Activated T-cell treated with anti-CD3 and anti-CD28 coated beads for 24 hours (primary cell): ENCODE measurements around the gene DDO.

Experiments used
- DNase-seq: peaks from one replicate; pipeline ENCODE4 v3.0.0-alpha.2; 2020; ENCODE audit warnings: low read depth

Gene DDO

GRCh38 chr6:110419028-110419739 lies 3.8 kb upstream of the DDO start:
- no peak for DNase-seq

DNA sequence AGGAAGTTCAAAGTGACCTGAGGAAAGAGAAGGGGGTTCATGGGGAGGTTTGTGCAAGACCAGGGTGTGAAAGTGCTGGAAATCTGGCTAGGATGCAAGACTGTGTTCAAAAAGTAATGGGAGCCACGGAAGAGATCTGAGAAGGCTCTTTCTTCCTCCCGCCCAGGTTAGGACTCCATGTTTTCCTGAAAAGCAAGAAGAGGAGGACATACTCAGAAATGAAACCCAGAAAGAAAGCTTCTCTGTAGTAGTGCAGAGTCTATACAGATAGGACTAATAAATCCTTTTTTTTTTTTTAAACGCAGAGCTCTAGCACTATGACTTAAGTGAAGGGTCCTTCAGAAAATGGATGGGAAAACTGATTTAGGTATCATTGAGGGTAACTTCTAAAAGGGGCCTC lies 3.2 kb upstream of the DDO start:
- no peak for DNase-seq

DNA sequence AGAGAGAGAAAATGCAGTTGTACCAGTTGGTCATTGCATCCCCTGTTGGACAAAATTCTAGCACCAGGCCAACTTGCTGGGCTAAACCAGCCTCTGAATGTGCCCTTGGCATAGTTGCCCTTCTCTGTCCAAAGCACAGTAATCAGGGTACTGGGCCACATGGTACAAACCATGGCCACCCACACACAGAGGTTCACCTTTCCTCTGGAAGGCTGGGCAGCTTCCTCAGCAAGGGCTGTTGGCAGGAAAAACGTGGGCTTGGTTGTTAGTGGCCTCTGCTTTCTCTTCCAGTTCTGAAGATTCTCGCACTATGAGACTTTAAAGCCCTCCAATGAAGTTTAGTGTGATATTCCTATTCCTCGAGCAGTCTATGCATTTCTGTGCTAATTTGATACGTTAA lies 706 bp downstream of the DDO start:
- no peak for DNase-seq

GRCh38 chr6:110412360-110412759 lies 3.0 kb downstream of the DDO start:
- no peak for DNase-seq

DNA sequence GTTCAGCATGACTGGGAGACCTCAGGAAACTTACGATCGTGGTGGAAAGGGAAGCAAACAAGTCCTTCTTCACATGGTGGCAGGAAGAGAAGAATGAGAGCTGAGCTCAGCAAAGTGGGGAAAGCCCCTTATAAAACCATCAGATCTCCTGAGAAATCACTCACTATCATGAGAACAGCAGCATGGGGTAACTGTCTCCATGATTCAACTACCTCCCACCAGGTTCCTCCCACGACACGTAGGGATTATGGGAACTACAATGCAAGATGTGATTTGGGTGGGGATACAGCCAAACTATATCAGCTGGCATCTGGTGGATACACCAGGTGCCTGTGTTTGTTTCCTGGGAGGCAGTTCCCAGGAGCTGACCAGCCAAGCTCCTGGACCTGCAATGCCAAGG lies 4.9 kb downstream of the DDO start:
- DNase-seq = no peak

- no peak for DNase-seq
Observed at GRCh38 chr6:110409794-110410193, 5.6 kb downstream of the DDO start.

GRCh38 chr6:110408901-110409300 lies 6.5 kb downstream of the DDO start:
- DNase-seq = no peak

DNA sequence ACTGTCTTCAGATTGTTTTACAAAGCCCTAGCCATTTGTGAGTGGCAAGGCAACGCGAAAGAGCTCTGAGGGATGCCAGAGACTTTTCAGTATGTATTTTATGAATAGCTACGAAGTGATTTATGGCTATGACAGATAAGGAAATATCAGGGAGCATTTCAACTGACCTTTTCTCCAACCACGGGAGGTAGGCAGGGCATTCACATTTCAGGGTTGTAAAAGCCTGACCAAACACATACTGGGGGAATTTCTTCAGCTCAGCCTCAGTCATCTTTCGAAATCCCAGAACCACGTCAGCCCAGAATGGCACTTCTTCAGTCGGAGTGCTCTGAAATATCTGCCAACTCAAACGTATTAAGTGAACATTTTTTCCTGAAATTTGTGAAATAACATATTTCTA lies 10.8 kb downstream of the DDO start:
- no peak for DNase-seq

- no peak for DNase-seq
Observed at GRCh38 chr6:110401585-110402176, 13.7 kb downstream of the DDO start.

GRCh38 chr6:110400208-110400607 lies 15.2 kb downstream of the DDO start:
- no peak for DNase-seq

GRCh38 chr6:110399219-110400071 lies 15.9 kb downstream of the DDO start:
- DNase-seq = no peak

- DNase-seq = no peak
Observed at GRCh38 chr6:110398778-110399177, 16.6 kb downstream of the DDO start.

- DNase-seq = no peak
Observed at GRCh38 chr6:110395221-110395620, 20.2 kb downstream of the DDO start.

DNA sequence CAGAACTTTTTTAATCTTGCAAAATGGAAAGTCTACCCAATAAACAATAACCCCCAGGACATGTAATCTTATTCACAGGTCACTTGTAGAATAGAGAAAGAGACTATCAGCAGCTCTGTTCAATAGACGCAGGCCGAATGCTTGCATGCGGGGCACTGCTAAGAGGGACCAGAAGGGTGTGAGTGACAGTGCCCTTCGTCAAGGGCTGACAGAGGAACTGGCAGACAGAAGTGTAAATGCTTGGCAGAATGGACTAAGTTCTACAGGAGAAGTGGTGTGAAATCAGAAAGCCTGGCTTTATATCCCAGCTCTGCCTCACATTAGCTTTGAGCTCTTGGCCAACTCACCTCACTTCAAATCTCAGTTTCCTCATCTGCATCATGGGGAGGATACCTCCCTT lies 21.0 kb downstream of the DDO start:
- DNase-seq = no peak

- DNase-seq = no peak
Observed at GRCh38 chr6:110392727-110393126, 22.6 kb downstream of the DDO start.

DNA sequence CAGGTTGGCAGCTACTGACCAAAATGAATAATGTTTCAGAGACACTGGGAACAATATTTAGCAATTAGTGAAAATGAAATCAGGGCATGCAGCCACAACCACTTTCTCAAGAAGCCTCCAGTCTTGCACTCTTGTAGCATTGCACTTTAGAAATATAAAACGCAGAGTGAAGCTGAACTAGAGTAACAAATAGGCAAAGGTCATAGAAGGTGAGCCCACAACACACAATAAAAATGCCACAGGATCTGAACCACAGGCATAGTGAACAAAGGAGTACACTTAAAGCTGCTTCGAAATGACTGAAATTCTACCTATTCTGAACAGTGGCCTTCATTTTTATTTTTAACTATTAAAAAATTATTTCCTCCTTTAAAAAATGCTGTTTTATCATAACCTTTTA lies 25.0 kb downstream of the DDO start:
- DNase-seq = no peak

GRCh38 chr6:110389689-110390382 lies 25.5 kb downstream of the DDO start:
- no peak for DNase-seq

DNA sequence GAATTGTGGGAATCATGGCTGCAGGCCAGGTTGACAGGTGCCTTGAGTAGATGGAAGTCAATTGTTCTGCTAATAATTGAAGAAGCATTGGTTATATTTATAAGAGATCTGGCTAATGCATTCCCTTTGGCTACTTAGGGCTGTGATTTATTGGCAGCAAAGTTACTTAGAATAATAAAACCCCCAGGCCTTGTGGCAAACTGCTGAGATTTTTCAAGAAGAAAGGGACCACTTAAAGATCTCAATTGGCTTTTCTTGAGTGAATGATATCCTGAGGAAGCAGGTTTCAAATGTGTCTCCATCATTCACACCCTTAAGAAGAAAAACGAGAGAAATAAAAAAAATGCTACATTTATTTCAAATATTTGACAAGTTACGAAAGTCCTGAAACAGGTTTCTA lies 27.4 kb downstream of the DDO start:
- no peak for DNase-seq

DNA sequence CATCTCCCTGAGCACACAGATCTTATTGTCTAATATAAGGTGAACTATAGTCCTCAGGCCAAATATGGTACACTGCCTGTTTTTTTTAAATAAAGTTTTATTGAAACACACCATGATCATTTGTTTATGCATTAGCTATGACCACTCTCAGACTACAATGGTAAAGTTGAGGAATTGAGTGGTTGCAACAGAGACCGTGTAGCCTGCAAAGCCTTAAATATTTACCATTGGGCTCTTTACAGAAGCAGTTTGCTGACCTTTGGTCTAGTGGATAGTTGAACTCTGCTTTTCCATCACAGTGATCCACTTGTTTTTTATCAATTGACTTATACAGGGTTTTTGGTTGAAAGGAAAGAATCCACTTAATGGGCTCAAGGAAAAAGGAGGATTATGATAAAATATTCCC lies 29.9 kb downstream of the DDO start:
- DNase-seq = no peak

DNA sequence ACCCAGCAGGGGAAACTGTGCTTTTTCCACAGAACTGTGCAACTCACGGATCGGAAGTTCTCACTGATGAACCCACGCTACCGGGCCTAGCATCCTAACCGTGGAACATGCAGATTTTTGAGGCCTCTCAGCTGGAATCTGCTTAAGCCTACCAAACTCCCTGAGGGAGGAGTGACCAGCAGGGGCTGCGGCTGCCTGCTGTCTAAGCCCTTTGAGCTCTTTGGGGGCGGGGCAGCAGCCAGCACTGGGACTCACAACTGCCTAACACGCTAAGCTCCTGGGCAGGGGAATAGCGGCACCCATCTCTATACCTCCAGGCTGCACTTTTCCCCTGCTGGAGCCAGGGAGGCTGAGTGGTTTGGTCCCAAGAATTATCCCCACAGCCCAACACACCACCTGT lies 36.8 kb downstream of the DDO start:
- DNase-seq = no peak

DNA sequence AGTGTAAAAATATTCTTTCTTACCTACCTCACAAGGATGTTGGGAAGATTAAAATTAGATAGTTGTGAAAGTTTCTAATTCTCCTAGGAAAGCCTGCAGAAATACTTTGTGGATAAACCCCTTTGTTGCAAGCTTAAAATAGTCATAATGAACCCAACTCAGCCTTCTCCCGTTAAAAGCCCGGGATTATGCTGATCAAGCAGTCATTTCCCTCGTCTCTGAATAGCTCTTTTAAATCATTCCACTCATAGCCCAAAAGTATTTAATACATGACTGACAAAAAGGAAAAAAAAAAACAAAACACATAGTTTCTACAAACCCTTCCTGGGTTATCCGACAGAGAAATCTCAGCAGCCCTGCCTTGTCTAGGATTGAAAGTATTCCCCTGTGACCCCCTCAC lies 46.3 kb downstream of the DDO start:
- no peak for DNase-seq

DNA sequence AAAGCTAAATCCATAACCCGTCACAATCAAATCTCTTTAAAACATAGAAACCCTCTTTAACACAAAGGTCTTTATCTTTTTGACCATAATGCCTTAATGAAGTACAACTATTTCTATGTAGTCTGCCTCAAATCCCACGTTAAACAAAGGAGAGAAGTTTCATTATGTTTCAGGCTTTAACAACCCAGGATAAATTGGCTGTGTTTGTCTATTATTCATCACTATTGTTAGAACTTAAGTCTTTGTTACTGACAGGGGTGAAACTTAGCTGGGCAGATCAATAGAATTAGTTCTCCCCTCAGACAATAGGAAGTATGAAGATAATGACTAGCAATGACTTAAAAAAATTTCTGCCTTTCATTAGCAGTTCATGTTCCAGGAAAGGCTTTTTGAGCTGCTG lies 47.1 kb downstream of the DDO start:
- DNase-seq = no peak

DNA sequence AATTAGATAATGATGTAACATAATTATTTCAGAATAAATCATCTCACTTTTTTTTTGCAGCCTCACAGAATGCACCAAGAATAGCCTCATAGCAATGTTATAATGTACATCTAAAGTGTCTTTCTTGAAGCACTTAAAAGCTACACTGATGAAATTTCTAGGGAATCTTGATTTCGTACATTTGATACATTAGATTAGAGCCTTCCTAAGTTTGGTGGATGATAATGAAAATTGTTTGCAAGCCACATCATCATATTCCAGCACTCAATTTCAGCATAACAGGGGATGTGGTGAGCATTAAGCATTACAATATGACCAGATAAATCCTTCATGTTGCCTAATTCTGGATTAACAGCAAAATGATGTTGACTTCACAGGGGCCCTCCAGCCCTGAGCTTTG lies 47.5 kb downstream of the DDO start:
- no peak for DNase-seq
